ENCODE measurements around the gene CENPM.
"Not testable (repeated sequence)": the region's sequence is repeated elsewhere in the genome, so short reads cannot be mapped to it uniquely, and the experiment has no call there.

Gene CENPM

GRCh38 chr22:41966607-41967240 is 19.8 kb upstream of the CENPM start:
- in situ Hi-C loops (cut with HindIII; ENCODE audit: low sequenced_read_pairs) = no loop called here

- in situ Hi-C loops (cut with HindIII; ENCODE audit: low sequenced_read_pairs) = no loop called here
Observed at GRCh38 chr22:41966225-41966606, 19.3 kb upstream of the CENPM start.

DNA sequence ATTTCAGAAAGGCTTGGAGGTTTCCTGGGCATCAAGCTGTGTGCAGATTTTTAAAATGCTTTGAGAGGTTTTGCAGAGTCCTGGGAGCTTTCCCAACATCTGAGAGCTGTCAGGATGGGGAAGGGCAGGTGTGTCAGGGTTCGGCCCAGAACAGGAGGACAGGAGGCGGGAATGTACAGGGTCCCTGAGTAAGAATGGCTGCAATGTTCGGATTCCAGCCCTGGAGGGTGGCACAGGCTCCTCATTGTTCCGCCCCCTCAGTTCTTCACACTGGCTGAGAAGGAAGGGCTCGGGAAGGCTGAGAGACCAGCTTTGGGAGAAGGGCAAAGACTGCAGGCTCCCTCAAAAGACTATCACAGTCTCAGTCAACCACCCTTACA is 17.1 kb upstream of the CENPM start:
- in situ Hi-C loops (cut with HindIII; ENCODE audit: low sequenced_read_pairs) = no loop called here

DNA sequence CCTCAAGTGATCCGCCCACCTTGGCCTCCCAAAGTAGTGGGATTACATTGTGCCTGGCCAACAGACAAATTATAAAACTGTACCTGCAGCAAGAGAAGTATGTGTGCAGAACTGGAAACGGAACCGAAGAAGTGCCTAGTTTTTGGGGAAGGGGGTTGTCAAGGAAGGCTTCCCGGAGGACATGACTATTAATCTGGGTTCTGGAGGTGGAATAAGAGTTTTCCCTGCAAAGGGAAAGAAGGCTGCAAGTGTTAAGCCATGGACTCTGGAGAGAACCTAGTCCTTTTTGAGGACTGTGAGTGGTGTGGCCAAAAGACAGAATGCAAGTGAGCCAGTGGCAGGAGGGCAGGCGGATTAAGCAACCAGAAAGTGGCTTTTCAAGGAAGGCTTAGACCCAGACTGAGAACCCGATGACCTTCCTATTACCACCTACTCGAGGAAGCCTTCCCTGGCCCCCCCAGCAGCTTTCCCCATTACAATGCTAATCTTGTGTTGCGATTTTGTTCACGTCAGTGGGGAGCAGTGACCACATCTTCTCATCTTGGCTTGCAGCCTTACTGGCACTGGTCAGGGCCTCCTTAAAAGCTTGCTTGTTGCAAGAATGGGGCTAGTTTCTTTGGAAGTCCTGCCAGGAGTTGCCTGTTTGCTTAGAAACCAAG is 16.6 kb upstream of the CENPM start:
- in situ Hi-C loops (cut with HindIII; ENCODE audit: low sequenced_read_pairs) = no loop called here

- in situ Hi-C loops (cut with HindIII; ENCODE audit: low sequenced_read_pairs) = no loop called here
Observed at GRCh38 chr22:41957941-41958556, 11.1 kb upstream of the CENPM start.

- in situ Hi-C loops (cut with HindIII; ENCODE audit: low sequenced_read_pairs) = no loop called here
Observed at GRCh38 chr22:41952713-41953112, 5.8 kb upstream of the CENPM start.

GRCh38 chr22:41951898-41952474 is 5.0 kb upstream of the CENPM start, which contains the start of gene SMIM45:
Gene SMIM45 (plus strand): TSS chr22:41952150.
- in situ Hi-C loops (cut with HindIII; ENCODE audit: low sequenced_read_pairs) = no loop called here

- in situ Hi-C loops (cut with HindIII; ENCODE audit: low sequenced_read_pairs) = no loop called here
Observed at GRCh38 chr22:41949297-41949965, 2.5 kb upstream of the CENPM start.

GRCh38 chr22:41948928-41949296 is 2.0 kb upstream of the CENPM start:
- in situ Hi-C loops (cut with HindIII; ENCODE audit: low sequenced_read_pairs) = not testable (repeated sequence)

DNA sequence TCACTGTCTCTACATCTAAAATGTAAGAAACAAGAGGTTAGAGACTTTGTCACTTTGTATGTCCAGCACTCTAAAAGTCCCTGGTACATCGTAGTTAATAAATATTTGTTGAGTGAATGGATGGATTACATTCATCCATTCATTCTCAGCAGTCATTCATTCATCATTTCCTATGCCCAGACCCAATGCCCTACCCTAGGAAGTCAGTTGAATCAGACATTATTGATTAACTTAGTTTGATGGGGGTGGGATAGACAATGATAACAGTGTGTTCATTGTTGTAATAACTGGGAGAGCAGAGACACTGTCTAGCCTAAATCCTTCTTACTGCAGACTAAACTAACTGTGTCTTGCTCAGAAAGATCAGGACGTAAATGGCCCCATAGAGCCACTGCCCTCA is 1.2 kb upstream of the CENPM start:
- in situ Hi-C loops (cut with HindIII; ENCODE audit: low sequenced_read_pairs) = no loop called here

DNA sequence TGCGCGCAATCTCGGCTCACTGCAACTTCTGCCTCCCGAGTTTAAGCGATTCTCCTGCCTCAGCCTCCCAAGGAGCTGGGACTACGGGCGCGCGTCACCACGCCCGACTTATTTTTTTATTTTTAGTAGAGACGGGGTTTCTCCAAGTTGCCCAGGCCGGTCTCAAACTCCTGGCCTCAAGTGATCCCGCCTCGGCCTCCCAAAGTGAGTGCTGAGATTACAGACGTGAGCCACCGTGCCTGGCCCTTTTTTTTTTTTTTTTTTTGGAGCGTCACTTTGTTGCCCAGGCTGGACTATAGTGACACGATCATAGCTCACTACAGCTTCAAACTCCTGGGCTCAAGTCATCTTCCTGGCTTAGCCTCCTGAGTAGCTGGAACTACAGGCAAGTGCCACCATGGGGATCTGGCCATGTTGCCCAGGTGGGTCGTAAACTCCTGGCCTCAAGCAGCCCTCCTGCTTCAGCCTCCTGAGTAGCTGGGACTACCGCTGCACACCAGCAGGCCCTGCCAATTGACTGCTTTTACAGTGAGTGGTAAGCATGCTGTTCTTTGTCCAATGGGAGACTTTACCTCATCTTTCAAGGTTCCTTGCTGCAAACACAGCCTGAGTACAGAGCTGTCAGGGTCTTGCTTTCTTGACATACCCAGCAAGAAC is 600 bp upstream of the CENPM start:
- in situ Hi-C loops (cut with HindIII; ENCODE audit: low sequenced_read_pairs) = no loop called here

DNA sequence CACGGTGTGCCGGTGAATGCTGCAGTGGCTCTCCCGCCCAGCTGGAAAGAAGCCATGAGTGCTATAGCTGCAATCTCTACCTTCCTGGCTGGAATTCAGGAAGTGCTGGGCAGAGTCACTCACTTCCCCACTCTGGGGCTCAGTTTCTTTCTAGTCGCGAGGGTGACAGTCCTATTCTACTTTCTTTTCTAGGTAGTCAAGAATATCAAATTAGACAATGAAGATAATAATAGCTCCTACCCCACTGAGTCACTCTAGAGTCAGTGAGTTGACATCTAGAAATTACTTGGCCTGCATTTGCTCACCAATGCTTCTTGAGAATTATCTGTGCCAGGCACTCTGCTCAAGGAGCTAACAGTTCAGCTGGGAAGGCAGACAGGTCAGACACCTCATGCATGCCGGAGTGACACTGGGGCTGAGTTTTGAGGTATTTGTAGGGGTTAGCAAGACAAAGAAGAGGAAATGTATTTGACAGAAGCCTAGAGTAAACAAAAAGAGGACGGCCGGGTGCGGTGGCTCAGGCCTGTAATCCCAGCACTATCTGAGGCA is 3.2 kb downstream of the CENPM start:
- in situ Hi-C loops (cut with HindIII; ENCODE audit: low sequenced_read_pairs) = no loop called here

GRCh38 chr22:41940832-41941765 is 5.9 kb downstream of the CENPM start:
- in situ Hi-C loops (cut with HindIII; ENCODE audit: low sequenced_read_pairs) = no loop called here

DNA sequence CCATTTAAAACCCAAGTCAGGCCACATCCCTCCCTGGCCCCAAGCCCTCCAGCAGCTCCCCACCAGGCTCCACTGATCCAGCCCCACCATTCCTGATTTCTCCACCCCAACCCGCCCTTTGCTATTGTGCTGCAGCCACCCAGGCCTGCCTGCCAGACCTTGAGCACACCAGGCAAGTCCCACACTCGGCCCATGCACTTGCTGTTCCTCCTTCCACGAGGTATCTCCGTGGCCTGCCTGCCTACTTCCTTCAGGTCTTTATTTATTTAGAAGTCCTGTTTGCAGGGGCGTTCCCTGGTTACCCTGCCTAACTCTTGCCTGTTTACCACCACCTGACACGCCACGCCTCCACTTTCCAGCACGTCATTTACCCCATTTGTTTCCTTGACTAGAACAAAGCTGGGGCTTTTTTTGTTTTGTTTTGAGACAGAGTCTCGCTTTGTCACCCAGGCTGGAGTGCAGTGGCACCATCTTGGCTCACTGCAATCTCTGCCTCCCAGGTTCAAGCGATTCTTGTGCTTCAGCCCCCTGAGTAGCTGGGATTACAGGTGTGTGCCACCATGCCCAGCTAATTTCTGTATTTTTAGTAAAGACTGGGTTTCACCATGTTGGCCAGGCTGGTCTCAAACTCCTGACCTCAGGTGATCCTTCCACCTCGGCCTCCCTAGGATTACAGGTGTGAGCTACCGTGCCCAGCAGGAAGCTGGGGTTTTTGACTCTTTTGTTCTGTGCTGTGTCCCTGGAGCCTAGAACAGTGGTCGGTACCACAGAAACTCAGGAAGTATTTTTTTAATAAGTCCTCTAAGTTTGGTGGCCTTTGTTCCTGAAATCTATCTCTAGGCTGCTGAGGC is 6.7 kb downstream of the CENPM start:
- in situ Hi-C loops (cut with HindIII; ENCODE audit: low sequenced_read_pairs) = no loop called here

- in situ Hi-C loops (cut with HindIII; ENCODE audit: low sequenced_read_pairs) = no loop called here
Observed at GRCh38 chr22:41936894-41937169, 10.1 kb downstream of the CENPM start.

DNA sequence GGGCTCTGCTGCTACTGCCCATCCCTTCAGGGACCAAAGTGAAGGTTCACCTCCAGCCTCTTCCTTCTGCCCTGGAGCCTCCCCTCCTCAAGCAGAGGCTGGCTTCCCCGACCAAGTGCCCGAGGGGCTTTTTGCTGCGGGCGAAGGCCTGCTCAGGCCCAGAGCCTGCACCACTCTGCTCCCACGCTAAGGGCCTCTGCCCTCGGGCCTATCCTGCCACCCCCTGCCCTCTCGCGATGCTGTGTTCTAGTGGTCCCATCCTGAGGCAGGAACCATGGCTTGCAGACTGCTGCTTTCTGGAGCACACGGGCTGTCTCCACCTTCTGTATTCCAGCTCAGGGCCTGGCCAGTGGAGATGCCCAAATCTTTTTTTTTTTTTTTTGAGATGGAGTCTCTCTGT is 11.4 kb downstream of the CENPM start:
- in situ Hi-C loops (cut with HindIII; ENCODE audit: low sequenced_read_pairs) = no loop called here

GRCh38 chr22:41935015-41935351 is 12.0 kb downstream of the CENPM start:
- in situ Hi-C loops (cut with HindIII; ENCODE audit: low sequenced_read_pairs) = no loop called here

DNA sequence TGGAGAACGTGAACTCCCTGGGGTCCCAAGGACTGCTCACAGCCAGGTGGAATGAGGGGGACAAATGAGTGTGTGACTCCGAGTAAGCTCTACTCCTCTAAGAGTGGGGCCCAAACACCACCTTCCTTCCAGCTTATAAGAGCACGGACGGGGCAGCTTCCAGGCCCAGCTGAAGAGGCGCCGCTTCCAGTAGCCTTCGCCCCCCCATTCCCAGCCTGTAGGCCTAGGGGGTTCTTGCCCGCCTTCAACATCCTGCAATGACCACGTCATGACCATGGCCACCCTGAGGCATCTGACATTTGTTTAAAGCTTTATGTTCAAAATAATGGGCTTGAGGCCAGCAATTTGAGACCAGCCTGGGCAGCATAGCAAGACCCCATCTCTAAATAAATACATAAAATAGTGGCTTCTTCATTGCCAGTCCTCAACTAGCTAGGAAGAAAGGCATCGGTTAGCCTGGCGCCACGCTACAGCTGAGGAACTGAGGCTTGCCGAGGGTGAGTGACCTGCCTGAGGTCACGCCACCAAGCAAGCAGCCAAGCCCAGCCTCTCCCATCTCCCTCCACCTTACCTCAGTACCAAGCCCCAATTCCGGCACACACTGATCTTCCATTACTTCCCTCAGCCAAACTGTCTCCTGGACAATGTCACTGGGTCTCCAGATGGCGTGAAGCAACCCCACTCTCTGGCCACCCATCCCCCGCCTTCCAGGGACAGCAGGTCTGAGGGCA is 12.5 kb downstream of the CENPM start:
- in situ Hi-C loops (cut with HindIII; ENCODE audit: low sequenced_read_pairs) = no loop called here
